PC-3 (cell line): ENCODE measurements around the gene ASCC3.

Source experiments
- EZH2 ChIP-seq: fragments of 300-600 bp; sonication (generic); IDR thresholded peaks from one replicate; pipeline ENCODE4 v1.6.1; 2017; ENCODE audit warnings: antibody characterized with exemption, mild to moderate bottlenecking, low read length; ENCODE audit not compliant: unreplicated experiment
- EZH2phosphoT487 ChIP-seq: fragments of 300-600 bp; sonication (generic); IDR thresholded peaks from 2 replicates; pipeline ENCODE4 v1.6.1; 2018; ENCODE audit warnings: mild to moderate bottlenecking, antibody characterized with exemption, low read length, borderline replicate concordance
- TF ChIP-seq, protein P1 (sequence below): fragments of 300-600 bp; sonication (generic); conservative IDR thresholded peaks from 2 replicates; pipeline ENCODE4 v1.5.1; 2017; ENCODE audit warnings: antibody characterized with exemption, low read depth, mild to moderate bottlenecking, low read length

DNA sequence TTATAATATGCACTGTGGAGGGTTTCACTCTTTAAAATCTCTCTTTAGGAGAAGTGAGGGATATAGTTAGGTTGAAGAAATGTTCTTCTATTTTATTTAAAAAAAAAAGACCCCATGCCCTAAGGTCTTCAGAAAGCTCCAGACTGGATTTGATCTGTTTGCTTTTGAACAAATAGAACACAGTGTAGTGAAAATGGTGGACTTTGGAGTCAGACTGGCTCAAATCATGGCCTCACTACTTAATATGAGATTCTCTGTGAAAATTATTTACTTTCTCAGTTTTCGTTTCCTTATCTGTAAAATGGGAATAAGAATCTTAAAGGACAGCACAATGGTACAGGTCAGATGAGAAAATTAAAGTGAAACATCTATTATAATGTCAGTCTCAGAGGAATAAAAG, 203.9 kb downstream of the ASCC3 start:
- TF ChIP-seq, protein P1, sequence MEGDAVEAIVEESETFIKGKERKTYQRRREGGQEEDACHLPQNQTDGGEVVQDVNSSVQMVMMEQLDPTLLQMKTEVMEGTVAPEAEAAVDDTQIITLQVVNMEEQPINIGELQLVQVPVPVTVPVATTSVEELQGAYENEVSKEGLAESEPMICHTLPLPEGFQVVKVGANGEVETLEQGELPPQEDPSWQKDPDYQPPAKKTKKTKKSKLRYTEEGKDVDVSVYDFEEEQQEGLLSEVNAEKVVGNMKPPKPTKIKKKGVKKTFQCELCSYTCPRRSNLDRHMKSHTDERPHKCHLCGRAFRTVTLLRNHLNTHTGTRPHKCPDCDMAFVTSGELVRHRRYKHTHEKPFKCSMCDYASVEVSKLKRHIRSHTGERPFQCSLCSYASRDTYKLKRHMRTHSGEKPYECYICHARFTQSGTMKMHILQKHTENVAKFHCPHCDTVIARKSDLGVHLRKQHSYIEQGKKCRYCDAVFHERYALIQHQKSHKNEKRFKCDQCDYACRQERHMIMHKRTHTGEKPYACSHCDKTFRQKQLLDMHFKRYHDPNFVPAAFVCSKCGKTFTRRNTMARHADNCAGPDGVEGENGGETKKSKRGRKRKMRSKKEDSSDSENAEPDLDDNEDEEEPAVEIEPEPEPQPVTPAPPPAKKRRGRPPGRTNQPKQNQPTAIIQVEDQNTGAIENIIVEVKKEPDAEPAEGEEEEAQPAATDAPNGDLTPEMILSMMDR = no peak
- TF ChIP-seq EZH2 (no peak), EZH2phosphoT487 (no peak)
